ENCODE data around the gene HLA-DRA.

DNA sequence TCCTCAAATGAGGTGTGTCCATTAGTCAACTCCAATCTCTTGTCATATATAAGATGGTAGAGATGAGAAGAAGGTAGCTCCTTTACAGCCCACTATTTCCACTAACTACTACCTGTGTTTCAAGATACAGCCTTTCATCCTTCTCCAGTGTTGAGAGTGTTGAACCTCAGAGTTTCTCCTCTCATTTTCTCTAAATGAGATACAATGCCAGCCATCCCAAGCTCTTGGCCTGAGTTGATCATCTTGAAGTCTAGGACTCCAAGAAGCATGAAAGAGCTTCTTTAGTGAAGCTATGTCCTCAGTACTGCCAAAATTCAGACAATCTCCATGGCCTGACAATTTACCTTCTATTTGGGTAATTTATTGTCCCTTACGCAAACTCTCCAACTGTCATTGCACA is 548 bp upstream of the HLA-DRA start:
- TF ChIP-seq EZH2 (IDR thresholded peaks at IDR 0.05; ENCODE audit: borderline replicate concordance, insufficient read depth, low read length, poor library complexity, severe bottlenecking): no peak
- TF ChIP-seq POLR2AphosphoS5 (IDR thresholded peaks at IDR 0.05): no peak
- TF ChIP-seq, protein P1, sequence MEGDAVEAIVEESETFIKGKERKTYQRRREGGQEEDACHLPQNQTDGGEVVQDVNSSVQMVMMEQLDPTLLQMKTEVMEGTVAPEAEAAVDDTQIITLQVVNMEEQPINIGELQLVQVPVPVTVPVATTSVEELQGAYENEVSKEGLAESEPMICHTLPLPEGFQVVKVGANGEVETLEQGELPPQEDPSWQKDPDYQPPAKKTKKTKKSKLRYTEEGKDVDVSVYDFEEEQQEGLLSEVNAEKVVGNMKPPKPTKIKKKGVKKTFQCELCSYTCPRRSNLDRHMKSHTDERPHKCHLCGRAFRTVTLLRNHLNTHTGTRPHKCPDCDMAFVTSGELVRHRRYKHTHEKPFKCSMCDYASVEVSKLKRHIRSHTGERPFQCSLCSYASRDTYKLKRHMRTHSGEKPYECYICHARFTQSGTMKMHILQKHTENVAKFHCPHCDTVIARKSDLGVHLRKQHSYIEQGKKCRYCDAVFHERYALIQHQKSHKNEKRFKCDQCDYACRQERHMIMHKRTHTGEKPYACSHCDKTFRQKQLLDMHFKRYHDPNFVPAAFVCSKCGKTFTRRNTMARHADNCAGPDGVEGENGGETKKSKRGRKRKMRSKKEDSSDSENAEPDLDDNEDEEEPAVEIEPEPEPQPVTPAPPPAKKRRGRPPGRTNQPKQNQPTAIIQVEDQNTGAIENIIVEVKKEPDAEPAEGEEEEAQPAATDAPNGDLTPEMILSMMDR (IDR thresholded peaks at IDR 0.05; ENCODE audit: poor library complexity, severe bottlenecking): no peak

All from neural cell (in vitro differentiated cells).